ENCODE measurements around the gene E4F1.

GRCh38 chr16:2190002-2190658 is 33.3 kb upstream of the E4F1 start:
- TF ChIP-seq CTCF (IDR thresholded peaks at IDR 0.05): no peak
- TF ChIP-seq EP300 (IDR thresholded peaks at IDR 0.05): no peak

Measured in tibial nerve (tissue), 4 donors.